Tibial artery (tissue), 4 donors: ENCODE results near the gene PRDM1.

ENCODE experiments used
- DNase-seq, 2 donors: peaks; one replicate each; pipeline ENCODE4 v3.0.0-alpha.2; 2019
- H3K27ac ChIP-seq, 2 donors: fragments of 200-600 bp; sonication (generic) in 1 of 2; 1 replicate in 1 of 2; 2 replicates in 1 of 2; pipeline ENCODE4 v1.5.1; 2018 to 2019; ENCODE audit warnings: mild to moderate bottlenecking in 1 of 2
- H3K27me3 ChIP-seq, 2 donors: fragments of 200-600 bp; sonication (generic) in 1 of 2; one replicate each; pipeline versions ENCODE4 v1.5.1 to v1.6.0; 2016 to 2019
- H3K36me3 ChIP-seq, 3 donors: fragments of 200-600 bp; sonication (generic) in 2 of 3; one replicate each; pipeline ENCODE4 v1.5.1; 2016 to 2019; ENCODE audit warnings: mild to moderate bottlenecking in 2 of 3
- H3K4me1 ChIP-seq, 4 donors: fragments of 200-600 bp; sonication (generic) in 2 of 4; 1 replicate in 3 of 4; 2 replicates in 1 of 4; pipeline ENCODE4 v1.5.1; 2016 to 2019
- H3K4me3 ChIP-seq, 2 donors: fragments of 200-600 bp; sonication (generic) in 1 of 2; 1 replicate in 1 of 2; 2 replicates in 1 of 2; pipeline ENCODE4 v1.5.1; 2018 to 2019; ENCODE audit warnings: mild to moderate bottlenecking in 2 of 2
- H3K9me3 ChIP-seq, 3 donors: fragments of 200-600 bp; sonication (generic) in 1 of 3; one replicate each; pipeline ENCODE4 v1.5.1; 2016 to 2019
- CTCF ChIP-seq, 2 experiments: fragments of 200-600 bp in 1 of 2; fragments of 450-650 bp in 1 of 2; IDR thresholded peaks; one replicate each; pipeline ENCODE4 v1.5.1; 2017 to 2019; ENCODE audit warnings: antibody characterized with exemption in 2 of 2, mild to moderate bottlenecking in 1 of 2, moderate library complexity in 1 of 2
- intact Hi-C: fragments of 100-400 bp; cut with DNase I; formaldehyde crosslinking; loops from one replicate; pipeline ENCODE4 v1.15.0; 2023; ENCODE audit warnings: low total_unique reads

Gene PRDM1

DNA sequence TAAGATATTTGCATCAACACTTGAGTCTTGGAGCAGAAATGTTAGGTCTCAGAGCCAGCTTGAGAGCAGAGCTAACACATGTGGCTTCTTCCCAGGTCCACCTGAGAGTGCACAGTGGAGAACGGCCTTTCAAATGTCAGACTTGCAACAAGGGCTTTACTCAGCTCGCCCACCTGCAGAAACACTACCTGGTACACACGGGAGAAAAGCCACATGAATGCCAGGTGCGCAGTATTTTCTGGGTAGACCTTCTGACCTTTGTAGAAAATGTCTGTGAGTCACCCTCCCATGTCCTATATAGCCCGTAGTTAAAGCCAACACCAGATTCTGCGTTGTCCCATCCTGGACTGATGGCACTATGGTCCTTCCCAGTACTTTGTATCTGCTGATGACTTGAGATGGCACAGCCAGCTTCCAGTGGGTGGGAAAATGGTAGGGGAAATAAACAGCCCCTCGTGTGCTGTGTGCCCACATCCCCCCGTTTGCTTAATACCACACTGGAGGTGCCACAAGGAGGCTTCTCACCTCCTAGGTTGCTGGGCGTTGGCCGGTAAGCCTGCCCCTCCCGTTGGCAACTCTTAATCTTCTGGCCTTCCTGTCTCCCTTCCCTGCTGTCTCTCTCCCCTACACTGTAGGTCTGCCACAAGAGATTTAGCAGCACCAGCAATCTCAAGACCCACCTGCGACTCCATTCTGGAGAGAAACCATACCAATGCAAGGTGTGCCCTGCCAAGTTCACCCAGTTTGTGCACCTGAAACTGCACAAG is 20.3 kb downstream of the PRDM1 start:
- Histone ChIP-seq H3K4me3 (no peak overlapping the region), H3K27ac (no peak overlapping the region), H3K4me1 (peaks cover 0 to 6% (median 0%) of the 10 kb centered on the region in 4 donors), H3K27me3 (peaks cover 0 to 7% of the 10 kb centered on the region in 2 donors), H3K36me3 (peaks cover 0 to 21% (median 0%) of the 10 kb centered on the region in 3 donors), H3K9me3 (no peaks in the 10 kb centered on the region)
- intact Hi-C loops, result no loop called here
- no peak for TF ChIP-seq CTCF (IDR thresholded peaks at IDR 0.05)
- DNase-seq, result no peak

- no peak for TF ChIP-seq CTCF (IDR thresholded peaks at IDR 0.05)
- H3K9me3 ChIP-seq, result no peaks in the 10 kb centered on the region
- intact Hi-C loops, result no loop called here
- H3K4me1 ChIP-seq, result peaks cover 0 to 6% (median 0%) of the 10 kb centered on the region in 4 donors
- H3K27ac ChIP-seq, result no peak overlapping the region
- H3K4me3 ChIP-seq, result no peak overlapping the region
- peaks cover 0 to 7% of the 10 kb centered on the region in 2 donors for H3K27me3 ChIP-seq
- DNase-seq, result no peak
- peaks cover 0 to 21% (median 0%) of the 10 kb centered on the region in 3 donors for H3K36me3 ChIP-seq
Observed at GRCh38 chr6:106107043-106107613, 21.0 kb downstream of the PRDM1 start.

DNA sequence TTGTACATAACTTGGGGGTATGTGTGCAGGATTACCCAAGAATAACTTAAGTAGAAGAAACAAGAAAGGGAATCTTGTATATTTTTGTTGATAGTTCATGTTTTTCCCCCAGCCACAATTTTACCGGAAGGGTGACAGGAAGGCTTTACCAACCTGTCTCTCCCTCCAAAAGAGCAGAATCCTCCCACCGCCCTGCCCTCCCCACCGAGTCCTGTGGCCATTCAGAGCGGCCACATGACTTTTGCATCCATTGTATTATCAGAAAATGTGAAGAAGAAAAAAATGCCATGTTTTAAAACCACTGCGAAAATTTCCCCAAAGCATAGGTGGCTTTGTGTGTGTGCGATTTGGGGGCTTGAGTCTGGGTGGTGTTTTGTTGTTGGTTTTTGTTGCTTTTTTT is 22.0 kb downstream of the PRDM1 start:
- DNase-seq, result no peak
- intact Hi-C loops, result no loop called here
- H3K4me1 ChIP-seq, result peaks cover 0 to 6% (median 0%) of the 10 kb centered on the region in 4 donors
- no peaks in the 10 kb centered on the region for H3K9me3 ChIP-seq
- peaks cover 0 to 7% of the 10 kb centered on the region in 2 donors for H3K27me3 ChIP-seq
- peaks cover 0 to 21% (median 0%) of the 10 kb centered on the region in 3 donors for H3K36me3 ChIP-seq
- H3K4me3 ChIP-seq, result no peak overlapping the region
- TF ChIP-seq CTCF (IDR thresholded peaks at IDR 0.05), result no peak
- no peak overlapping the region for H3K27ac ChIP-seq

DNA sequence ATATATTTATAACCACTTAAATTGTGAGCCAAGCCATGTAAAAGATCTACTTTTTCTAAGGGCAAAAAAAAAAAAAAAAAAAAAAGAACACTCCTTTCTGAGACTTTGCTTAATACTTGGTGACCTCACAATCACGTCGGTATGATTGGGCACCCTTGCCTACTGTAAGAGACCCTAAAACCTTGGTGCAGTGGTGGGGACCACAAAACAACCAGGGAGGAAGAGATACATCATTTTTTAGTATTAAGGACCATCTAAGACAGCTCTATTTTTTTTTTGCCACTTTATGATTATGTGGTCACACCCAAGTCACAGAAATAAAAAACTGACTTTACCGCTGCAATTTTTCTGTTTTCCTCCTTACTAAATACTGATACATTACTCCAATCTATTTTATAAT is 22.9 kb downstream of the PRDM1 start:
- DNase-seq, result no peak
- no peak overlapping the region for H3K4me3 ChIP-seq

DNA sequence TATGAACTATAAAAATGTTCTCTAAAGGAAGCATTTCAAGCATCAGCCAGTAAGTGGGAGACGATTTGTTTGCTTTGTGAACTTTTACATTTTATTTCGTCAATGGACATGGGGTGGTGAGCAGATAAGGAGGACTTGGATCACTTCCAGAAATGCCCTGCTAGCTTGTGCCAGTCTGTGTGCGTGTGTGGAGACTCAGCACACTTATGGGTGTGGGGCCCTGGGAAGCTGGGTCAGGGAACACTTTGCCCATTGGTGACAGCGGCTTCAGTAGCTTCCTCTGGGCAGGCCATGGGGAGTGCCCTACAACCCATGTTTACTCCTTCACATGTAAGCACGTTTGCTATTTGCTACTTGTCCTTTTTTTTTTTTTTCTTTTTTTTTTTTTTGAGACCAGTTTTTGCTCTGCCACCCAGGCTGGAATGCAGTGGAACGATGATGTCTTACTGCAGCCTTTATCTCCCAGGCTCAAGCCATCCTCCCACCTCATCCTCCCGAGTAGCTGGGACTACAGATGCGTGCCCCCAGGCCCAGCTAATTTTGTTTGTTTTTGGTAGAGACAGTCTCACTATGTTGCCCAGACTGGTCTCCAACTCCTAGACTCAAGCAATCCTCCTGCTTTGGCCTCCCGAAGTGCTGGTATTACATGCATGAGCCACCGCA is 24.2 kb downstream of the PRDM1 start:
- no peak overlapping the region for H3K4me3 ChIP-seq

More for the DNA sequence above, 22.9 kb downstream of the PRDM1 start:
- Histone ChIP-seq H3K4me1 (no peaks in the 10 kb centered on the region), H3K27ac (no peak overlapping the region), H3K36me3 (peaks cover 0 to 21% (median 0%) of the 10 kb centered on the region in 3 donors), H3K27me3 (peaks cover 0 to 7% of the 10 kb centered on the region in 2 donors), H3K9me3 (no peaks in the 10 kb centered on the region)
- no peak for TF ChIP-seq CTCF (IDR thresholded peaks at IDR 0.05)
- intact Hi-C loops, result no loop called here

More for the DNA sequence above, 24.2 kb downstream of the PRDM1 start:
- intact Hi-C loops, result no loop called here
- peaks cover 0 to 16% (median 0%) of the 10 kb centered on the region in 3 donors for H3K36me3 ChIP-seq
- H3K9me3 ChIP-seq, result no peaks in the 10 kb centered on the region
- H3K27ac ChIP-seq, result no peak overlapping the region
- no peak for DNase-seq
- no peaks in the 10 kb centered on the region for H3K4me1 ChIP-seq
- H3K27me3 ChIP-seq, result peaks cover 0 to 11% of the 10 kb centered on the region in 2 donors
- no peak for TF ChIP-seq CTCF (IDR thresholded peaks at IDR 0.05)
